ENCODE measurements around the gene JAKMIP1. TPM values are rescaled to one million over a fixed set of nuclear protein-coding genes. Genes with fewer than 3 reads are reported as not detected.

The JAKMIP1 gene
- total RNA-seq, 2 donors from 2014 or later, result 0.10 to 0.21 TPM

DNA sequence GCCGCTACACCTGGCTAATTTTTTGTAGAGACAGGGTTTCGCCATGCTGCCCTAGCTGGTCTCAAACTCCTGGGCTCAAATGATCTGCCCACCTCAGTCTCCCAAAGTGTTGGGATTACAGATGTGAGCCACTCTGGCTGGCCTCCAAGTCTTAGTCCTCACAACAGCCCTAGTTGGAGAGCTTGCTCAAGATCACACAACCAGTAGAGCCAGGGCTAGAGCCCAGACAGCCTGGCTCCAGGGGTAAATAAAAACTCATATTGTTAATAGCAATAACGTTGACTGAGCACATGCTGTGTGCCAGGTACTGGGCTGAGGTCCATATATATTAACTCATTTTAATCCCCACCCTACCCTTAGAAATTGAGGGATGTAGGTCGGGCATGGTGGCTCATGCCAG is 7.3 kb upstream of the JAKMIP1 start:
- ATAC-seq, result no peak
- intact Hi-C loops (cut with DNase I), result no loop called here
- no peak for DNase-seq

DNA sequence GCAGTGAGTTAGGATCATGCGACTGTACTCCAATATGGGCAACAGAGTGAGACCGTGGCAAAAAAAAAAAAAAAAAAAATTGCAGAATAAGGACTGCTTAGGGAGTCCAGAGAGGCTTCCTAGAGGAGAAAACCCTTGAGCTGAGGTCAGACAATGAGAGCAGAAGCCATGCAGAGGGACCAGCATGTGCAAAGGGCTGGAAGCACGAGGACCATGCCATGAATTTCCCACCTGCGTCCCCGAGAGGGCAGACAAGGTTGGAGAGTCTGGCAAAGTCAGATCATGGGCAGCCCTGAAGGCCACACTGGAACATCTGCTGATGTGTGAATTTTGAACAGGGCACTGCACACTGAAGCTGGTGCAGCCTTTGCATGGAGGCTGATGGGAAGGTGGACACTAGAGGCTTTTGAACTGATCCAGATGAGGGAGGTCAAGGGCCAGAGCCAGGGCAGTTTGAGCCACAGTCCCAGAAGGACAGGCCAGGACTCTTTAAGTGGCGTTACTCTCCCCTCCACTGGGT is 6.5 kb upstream of the JAKMIP1 start:
- ATAC-seq (no peak), DNase-seq (no peak)
- intact Hi-C loops (cut with DNase I), result no loop called here

DNA sequence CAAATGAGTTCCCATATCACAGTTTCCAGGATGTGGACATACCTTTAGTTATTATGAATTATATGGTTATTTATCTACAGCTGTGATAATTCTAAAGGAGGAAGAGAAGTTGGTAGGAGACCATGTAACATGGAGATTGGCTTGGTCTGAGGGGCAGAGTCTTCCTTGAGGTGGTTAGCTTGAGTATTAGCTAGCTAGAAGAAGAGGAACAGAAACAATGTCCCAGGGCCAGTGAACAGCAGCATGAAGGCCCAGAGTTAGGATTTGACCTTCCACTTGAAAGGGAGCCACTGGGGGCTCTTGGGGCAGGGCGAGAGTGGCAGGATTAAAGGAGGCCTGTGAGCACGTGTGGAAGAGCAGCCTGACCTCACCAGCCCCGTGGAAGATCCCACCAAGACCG is 5.6 kb upstream of the JAKMIP1 start:
- no peak for ATAC-seq
- intact Hi-C loops (cut with DNase I), result no loop called here
- DNase-seq, result no peak

- no peak for ATAC-seq
- intact Hi-C loops (cut with DNase I), result no loop called here
- no peak for DNase-seq
Observed at GRCh38 chr4:6205567-6205931, 5.2 kb upstream of the JAKMIP1 start.

DNA sequence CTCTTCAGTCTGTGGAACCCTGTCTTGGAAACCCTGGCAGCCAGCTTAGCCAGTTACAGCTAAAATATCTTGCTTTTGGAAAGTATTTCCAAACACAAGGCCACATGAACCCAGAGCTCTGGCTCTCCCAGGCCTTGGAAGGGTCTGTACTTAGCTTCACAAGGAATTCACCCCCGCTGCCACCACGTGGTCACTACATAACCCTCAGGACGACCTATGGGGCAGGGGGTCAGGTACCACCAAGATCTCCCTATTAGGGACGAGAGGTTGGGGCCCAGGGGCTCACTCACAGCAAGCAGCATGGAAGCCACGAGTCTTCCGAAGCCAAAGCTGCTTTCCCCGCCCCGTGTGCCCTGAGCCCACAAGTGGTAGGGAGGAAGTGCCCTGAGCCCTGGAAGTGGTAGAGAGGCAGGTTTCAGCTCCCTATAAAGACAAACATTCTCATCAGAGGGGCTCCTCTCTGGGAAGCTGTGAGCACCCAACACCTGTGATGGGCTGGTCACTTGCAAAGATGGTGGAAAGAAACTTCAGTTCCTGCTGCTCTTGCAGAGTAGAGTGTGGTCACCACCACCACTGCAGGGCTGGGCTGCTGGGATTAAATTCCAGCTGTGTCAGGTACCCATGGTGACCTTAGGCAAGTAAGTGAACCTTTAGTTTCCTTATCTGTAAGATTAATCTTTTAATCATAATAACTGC is 4.7 kb upstream of the JAKMIP1 start:
- DNase-seq (no peak), ATAC-seq (no peak)
- intact Hi-C loops (cut with DNase I), result no loop called here

GRCh38 chr4:6204098-6204497 is 3.7 kb upstream of the JAKMIP1 start:
- intact Hi-C loops (cut with DNase I), result no loop called here
- ATAC-seq (no peak), DNase-seq (no peak)

DNA sequence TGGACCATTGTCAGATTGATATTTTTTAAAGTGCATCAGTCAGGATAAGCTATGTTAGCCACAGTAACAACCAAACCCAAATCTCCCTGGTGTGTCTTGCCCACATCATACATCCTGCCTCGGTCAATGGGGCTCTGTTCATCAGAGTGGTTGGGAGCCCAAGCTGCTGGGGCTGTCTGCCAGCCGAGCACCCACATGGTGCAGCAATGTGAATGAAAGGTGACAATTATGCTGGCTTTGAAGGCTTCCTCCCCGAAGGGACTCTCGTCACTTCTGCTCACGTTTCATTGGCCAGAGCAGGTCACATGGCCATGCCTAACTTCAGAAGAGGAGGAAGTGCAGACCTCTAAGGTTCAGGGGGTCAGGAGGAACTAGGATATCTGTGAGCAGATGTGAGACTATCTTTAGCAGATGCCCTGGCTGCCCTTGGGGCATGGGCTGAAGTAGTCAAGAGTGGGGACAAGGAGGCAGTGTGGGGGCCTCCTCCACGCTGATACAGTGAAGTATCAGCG is 1.3 kb upstream of the JAKMIP1 start:
- no peak for ATAC-seq
- intact Hi-C loops (cut with DNase I), result no loop called here
- no peak for DNase-seq

DNA sequence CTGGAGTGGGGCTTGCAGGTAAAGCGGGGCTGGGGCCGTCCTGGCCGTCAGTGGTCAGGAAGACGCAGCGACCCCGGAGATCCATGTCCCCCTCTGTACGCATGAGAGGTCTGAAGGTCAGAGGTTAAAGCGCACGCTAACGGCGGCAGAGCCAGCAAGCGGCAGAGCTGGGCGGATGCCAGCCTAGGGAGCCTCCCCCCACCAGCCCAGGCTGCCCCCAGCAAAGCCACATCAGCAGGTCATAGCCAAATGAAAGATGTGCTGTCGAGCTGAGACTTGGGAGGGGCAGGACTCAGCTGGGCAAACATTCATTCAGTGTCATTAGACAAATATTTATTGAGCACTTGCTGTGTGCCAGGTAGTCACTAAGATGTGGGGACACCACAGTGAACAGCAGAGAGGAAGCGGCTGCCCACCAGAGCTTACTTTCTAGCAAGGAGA is 593 bp upstream of the JAKMIP1 start:
- ATAC-seq (no peak), DNase-seq (no peak)
- intact Hi-C loops (cut with DNase I), result no loop called here

DNA sequence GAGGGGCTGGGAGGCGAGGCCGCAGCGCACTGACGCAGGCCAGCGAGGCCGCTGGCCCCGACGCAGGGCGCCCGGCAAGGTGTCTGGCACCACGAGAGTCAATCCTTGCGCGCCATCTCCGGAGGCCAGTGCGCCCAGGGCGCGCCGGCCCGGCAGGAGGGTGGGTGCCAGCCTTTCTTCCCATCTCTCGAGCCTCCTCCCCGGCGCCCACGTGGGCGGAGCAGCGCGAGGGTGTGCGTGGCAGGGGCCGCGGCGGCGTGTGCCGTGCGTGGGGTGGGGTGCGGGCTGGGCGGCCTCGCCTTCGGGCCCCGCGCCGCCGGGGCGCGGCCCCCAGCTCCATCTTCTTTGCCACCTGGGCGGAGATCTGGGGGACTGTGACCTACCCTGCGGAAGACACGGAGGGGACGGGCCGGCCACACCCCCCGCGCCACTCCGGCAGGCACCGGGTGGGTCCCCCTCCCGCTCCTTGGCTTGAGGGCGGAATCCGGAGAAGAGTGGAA is 877 bp downstream of the JAKMIP1 start:
- DNase-seq, result no peak
- no peak for ATAC-seq
- intact Hi-C loops (cut with DNase I), result no loop called here

DNA sequence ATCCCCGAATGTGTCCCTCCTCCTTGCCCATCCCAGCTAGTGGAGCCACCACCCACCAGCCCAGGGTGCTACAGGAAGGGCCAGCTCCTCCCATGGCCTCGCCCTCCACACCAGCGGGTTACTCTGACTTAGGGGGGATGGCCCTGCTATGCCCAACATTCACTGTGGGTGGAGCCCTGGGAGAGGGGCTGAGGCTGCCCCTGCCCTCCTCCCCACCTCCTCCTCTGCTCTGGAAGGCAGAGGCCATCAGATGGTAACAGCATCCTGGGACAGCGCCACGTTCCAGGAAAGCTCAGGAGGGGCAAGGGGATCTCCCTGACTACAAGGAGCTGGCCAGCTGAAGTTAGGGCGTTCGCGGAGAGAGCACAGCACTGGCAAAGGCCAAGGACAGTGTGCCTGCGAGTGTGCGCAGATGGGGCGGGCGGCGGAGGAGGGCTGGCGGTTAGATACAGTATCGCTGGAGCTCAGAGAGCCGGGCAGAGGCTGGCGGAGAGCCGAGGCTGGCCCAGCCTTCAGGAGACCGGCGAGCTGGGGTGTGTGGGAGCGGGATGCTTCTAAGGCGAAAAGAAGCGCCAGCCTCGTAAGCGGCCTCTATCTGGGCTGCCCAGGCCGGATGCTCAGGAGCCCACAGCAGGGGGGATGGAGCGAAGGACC is 1.5 kb downstream of the JAKMIP1 start:
- no peak for DNase-seq
- intact Hi-C loops (cut with DNase I), result no loop called here
- ATAC-seq, result peak in 1 of 2 donors; percentile 20

GRCh38 chr4:6198278-6198677 is 2.1 kb downstream of the JAKMIP1 start:
- no peak for ATAC-seq
- intact Hi-C loops (cut with DNase I), result no loop called here

DNA sequence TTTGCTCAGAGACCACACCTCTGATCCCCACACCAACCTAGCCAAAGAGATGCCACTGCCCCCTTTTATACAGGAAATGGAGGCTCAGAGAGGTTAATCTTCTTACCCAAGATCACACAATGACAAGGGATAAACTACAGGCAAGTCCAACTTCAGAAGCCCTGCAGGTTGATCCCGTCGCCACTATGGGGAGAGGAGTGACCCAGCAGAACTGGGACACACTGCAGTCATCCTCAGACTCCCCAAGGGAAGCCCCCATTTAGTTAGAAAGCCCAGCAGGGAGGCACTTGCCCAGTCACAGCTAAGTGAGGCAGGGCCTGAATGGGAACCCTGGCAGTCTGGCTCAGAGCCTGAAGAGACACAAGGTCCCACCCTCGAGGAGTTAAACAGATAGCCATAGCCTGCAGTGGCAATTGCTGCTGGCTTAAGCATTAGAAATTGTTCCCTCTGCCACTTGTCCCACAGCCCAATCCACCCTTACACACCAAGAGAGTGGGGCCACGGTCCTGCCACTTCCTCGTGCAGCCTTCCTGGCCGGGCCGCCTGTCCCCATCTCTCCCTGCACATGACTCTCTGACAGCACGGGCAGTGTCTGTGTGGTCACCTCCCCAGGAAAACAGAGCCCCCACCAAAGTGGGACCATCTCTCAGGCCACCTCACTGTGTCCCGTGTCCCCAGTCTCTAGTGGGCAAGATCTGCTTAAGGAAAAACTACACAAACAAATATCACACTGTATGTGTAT is 2.7 kb downstream of the JAKMIP1 start:
- no peak for DNase-seq
- ATAC-seq, result no peak
- intact Hi-C loops (cut with DNase I), result no loop called here

More at GRCh38 chr4:6198278-6198677, 2.1 kb downstream of the JAKMIP1 start:
- DNase-seq, result no peak

DNA sequence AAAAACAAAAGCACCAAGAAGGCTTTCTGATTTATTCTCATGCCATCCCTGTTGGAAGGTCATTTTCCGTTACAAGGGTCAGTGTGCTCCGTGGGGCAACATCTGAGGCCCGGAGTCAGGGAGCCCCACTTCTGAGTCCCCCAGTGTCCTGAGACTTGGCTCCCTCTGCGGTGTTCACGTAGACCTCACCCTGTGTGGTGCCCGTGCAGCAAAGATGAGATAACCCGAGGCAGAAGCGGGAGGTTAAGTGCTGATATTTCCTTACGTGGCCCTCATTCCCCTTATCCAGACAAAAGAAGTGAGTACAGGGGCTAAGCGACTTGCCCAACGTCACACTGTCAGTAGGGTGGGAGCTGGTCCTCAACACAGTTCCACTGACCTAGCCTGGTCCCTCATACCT is 3.5 kb downstream of the JAKMIP1 start:
- no peak for DNase-seq
- no peak for ATAC-seq
- intact Hi-C loops (cut with DNase I), result no loop called here

DNA sequence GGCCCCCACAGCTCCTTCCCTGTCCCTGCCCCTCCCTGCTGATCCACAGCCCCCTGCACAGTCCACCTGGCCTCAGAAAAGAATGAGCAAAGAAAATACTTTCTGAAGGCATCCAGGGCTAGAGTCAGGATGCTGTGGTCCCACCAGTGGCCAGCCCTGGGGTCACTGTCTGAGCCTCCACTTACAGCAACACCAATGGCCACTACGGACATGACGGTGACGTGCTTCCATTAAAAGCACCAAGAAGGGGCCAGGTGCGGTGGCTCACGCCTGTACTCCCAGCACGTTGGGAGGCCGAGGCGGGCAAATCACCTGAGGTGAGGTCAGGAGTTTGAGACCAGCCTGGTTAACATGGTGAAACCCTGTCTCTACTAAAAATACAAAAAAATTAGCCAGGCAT is 4.0 kb downstream of the JAKMIP1 start:
- no peak for ATAC-seq
- no peak for DNase-seq
- intact Hi-C loops (cut with DNase I), result no loop called here

GRCh38 chr4:6195602-6196319 is 4.6 kb downstream of the JAKMIP1 start:
- intact Hi-C loops (cut with DNase I), result no loop called here
- ATAC-seq, result no peak
- DNase-seq, result no peak

GRCh38 chr4:6194458-6195195 is 5.7 kb downstream of the JAKMIP1 start:
- ATAC-seq (no peak), DNase-seq (no peak)
- intact Hi-C loops (cut with DNase I), result no loop called here

- ATAC-seq (no peak), DNase-seq (no peak)
- intact Hi-C loops (cut with DNase I), result no loop called here
Observed at GRCh38 chr4:6193399-6193798, 7.0 kb downstream of the JAKMIP1 start.

- ATAC-seq (no peak), DNase-seq (no peak)
- intact Hi-C loops (cut with DNase I), result no loop called here
Observed at GRCh38 chr4:6192245-6192644, 8.1 kb downstream of the JAKMIP1 start.

Data from left cardiac atrium (tissue), 4 donors.